HEK293T (cell line): ENCODE measurements around the gene PHB1.

ENCODE experiments used
- ARNT ChIP-seq: fragments of 450-650 bp; IDR thresholded peaks from 2 replicates; pipeline ENCODE4 v1.6.1; 2017; ENCODE audit warnings: mild to moderate bottlenecking
- BHLHE40 ChIP-seq: fragments of 450-650 bp; IDR thresholded peaks from 2 replicates; pipeline ENCODE4 v1.6.1; 2016; ENCODE audit warnings: mild to moderate bottlenecking, moderate library complexity, borderline replicate concordance
- ELF4 ChIP-seq: fragments of 450-650 bp; IDR thresholded peaks from 2 replicates; pipeline ENCODE4 v1.6.1; 2017; ENCODE audit warnings: antibody characterized with exemption
- FOXA1 ChIP-seq: fragments of 450-650 bp; IDR thresholded peaks from 2 replicates; pipeline ENCODE4 v1.6.1; 2016; ENCODE audit warnings: mild to moderate bottlenecking
- FOXK2 ChIP-seq: fragments of 450-650 bp; IDR thresholded peaks from 2 replicates; pipeline ENCODE4 v1.6.1; 2016; ENCODE audit warnings: mild to moderate bottlenecking
- FOXM1 ChIP-seq: fragments of 450-650 bp; IDR thresholded peaks from 2 replicates; pipeline ENCODE4 v1.6.1; 2017; ENCODE audit warnings: mild to moderate bottlenecking, borderline replicate concordance
- HDGF ChIP-seq: fragments of 450-650 bp; IDR thresholded peaks from 2 replicates; pipeline ENCODE4 v1.6.1; 2017; ENCODE audit warnings: antibody characterized with exemption, borderline replicate concordance
- L3MBTL2 ChIP-seq: fragments of 450-650 bp; conservative IDR thresholded peaks from 2 replicates; pipeline ENCODE4 v1.6.1; 2016; ENCODE audit warnings: mild to moderate bottlenecking
- NFRKB ChIP-seq: fragments of 450-650 bp; IDR thresholded peaks from 2 replicates; pipeline ENCODE4 v1.6.1; 2016; ENCODE audit warnings: mild to moderate bottlenecking, moderate library complexity
- PKNOX1 ChIP-seq: fragments of 450-650 bp; IDR thresholded peaks from 2 replicates; pipeline ENCODE4 v1.6.1; 2016
- SP1 ChIP-seq: fragments of 450-650 bp; IDR thresholded peaks from 2 replicates; pipeline ENCODE4 v1.6.1; 2017
- SUZ12 ChIP-seq: fragments of 450-650 bp; IDR thresholded peaks from 2 replicates; pipeline ENCODE4 v1.6.1; 2016; ENCODE audit warnings: mild to moderate bottlenecking
- TARDBP ChIP-seq: fragments of 450-650 bp; IDR thresholded peaks from 2 replicates; pipeline ENCODE4 v1.6.1; 2016

DNA sequence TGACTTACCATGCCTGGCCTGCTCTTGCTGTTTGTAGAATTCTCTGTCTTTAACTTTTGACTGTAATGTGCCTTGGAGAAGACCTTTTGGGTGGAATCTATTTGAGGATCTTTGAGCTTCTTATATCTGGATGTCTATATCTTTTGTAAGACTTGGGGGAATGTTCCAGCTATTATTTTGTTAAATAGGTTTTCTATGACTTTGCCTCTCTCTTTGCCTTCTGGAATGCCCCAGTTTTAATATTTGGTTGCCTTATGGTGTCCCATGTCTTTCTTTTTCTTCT is 10.3 kb upstream of the PHB1 start:
- no peak for TF ChIP-seq NFRKB
- no peak for TF ChIP-seq FOXA1
- no peak for TF ChIP-seq PKNOX1
- no peak for TF ChIP-seq SUZ12
- TF ChIP-seq L3MBTL2 = no peak
- no peak for TF ChIP-seq FOXM1
- TF ChIP-seq ELF4 = no peak
- no peak for TF ChIP-seq BHLHE40
- TF ChIP-seq HDGF = no peak
- TF ChIP-seq SP1 = no peak
- TF ChIP-seq TARDBP = no peak
- no peak for TF ChIP-seq ARNT
- no peak for TF ChIP-seq FOXK2
